Prostate gland (tissue), 2 donors: ENCODE data around the gene FAM131B.

Experiments
- CTCF ChIP-seq, 4 experiments: fragments of 200-600 bp in 2 of 4; fragments of 450-650 bp in 2 of 4; sonication (generic) in 2 of 4; IDR thresholded peaks; 1 replicate in 3 of 4; 2 replicates in 1 of 4; pipeline ENCODE4 v1.5.1; 2016 to 2019; ENCODE audit warnings: antibody characterized with exemption in 4 of 4, mild to moderate bottlenecking in 2 of 4, moderate library complexity in 2 of 4
- POLR2A ChIP-seq: fragments of 450-650 bp; IDR thresholded peaks from one replicate; pipeline ENCODE4 v1.6.1; 2016; ENCODE audit warnings: antibody characterized with exemption, mild to moderate bottlenecking
- POLR2AphosphoS5 ChIP-seq: sonication (generic); formaldehyde crosslinking; IDR thresholded peaks from one replicate; pipeline ENCODE4 v1.6.1; 2017; ENCODE audit warnings: antibody characterized with exemption

GRCh38 chr7:143382126-143382790, 19.7 kb upstream of the FAM131B start:
- TF ChIP-seq POLR2A (no peak), CTCF (IDR thresholded peaks at IDR 0.05) (no peak), POLR2AphosphoS5 (no peak)
